T-cell (primary cell): ENCODE results near the gene BMP6. TPM values are rescaled to one million over a fixed set of nuclear protein-coding genes. Genes with fewer than 3 reads are reported as not detected.

ENCODE experiments used
- ATAC-seq, 4 experiments: fragments of 200-7000 bp in 3 of 4; fragments of 150-1000 bp in 1 of 4; cut with Tn5 transposase; replicated peaks in 1 of 4; 1 replicate in 3 of 4; 2 replicates in 1 of 4; pipeline ENCODE4 v1.10.0; 2021; ENCODE audit warnings: moderate library complexity in 3 of 4, mild to moderate bottlenecking in 2 of 4, moderate number of reproducible peaks in 1 of 4
- CTCF ChIA-PET, 2 donors: fragments of 300-600 bp; sonication (Branson Sonifier 250); formaldehyde crosslinking; loops; one replicate each; lab custom pipeline; 2022; ENCODE audit warnings: antibody characterized with exemption in 2 of 2; lab: Charles Lee
- POLR2A ChIA-PET, 2 donors: fragments of 300-600 bp; sonication (Branson Sonifier 250); formaldehyde crosslinking; loops; one replicate each; lab custom pipeline; 2022; ENCODE audit warnings: antibody characterized with exemption in 2 of 2; lab: Charles Lee
- DNase-seq, 35 experiments: peaks; one replicate each; pipeline versions ENCODE4 v3.0.0 to v3.0.0-alpha.2; 2013 to 2023
- H3K27ac ChIP-seq: one replicate; pipeline ENCODE4 v1.5.1; 2013; ENCODE audit warnings: low read length
- H3K27me3 ChIP-seq, 2 experiments: replicated peaks in 1 of 2; 1 replicate in 1 of 2; 2 replicates in 1 of 2; pipeline versions ENCODE4 v1.6.1 to v1.7.0; 2013; ENCODE audit warnings: low read length in 1 of 2, mixed read lengths in 1 of 2; ENCODE audit not compliant: control insufficient read depth in 2 of 2, insufficient read depth in 2 of 2; ENCODE audit errors: extremely low read depth in 1 of 2
- H3K36me3 ChIP-seq, 2 donors: 1 replicate in 1 of 2; 2 replicates in 1 of 2; pipeline versions ENCODE4 v1.6.1 to v1.7.0; 2013; ENCODE audit warnings: low read length in 1 of 2; ENCODE audit not compliant: control insufficient read depth in 2 of 2, insufficient read depth in 1 of 2; ENCODE audit errors: extremely low read depth in 1 of 2
- H3K4me1 ChIP-seq, 2 experiments: 1 replicate in 1 of 2; 2 replicates in 1 of 2; pipeline versions ENCODE4 v1.6.1 to v1.7.0; 2013; ENCODE audit warnings: low read length in 2 of 2, mixed read lengths in 1 of 2; ENCODE audit not compliant: insufficient read depth in 2 of 2, control insufficient read depth in 1 of 2; ENCODE audit errors: extremely low read depth in 1 of 2
- H3K4me3 ChIP-seq, 2 donors: 1 replicate in 1 of 2; 2 replicates in 1 of 2; pipeline versions ENCODE4 v1.5.1 to v1.7.0; 2013; ENCODE audit warnings: mild to moderate bottlenecking in 2 of 2, low read length in 1 of 2, moderate library complexity in 1 of 2; ENCODE audit not compliant: control insufficient read depth in 1 of 2; ENCODE audit errors: extremely low read depth in 1 of 2
- H3K9me3 ChIP-seq: 2 replicates; pipeline ENCODE4 v1.7.0; 2013
- H3K27ac Mint-ChIP-seq, 2 donors: one replicate each; pipeline ENCODE4 v1.8.0; 2020 to 2021; ENCODE audit warnings: mild to moderate bottlenecking in 2 of 2, mixed read lengths in 2 of 2
- H3K27me3 Mint-ChIP-seq, 2 donors: one replicate each; pipeline ENCODE4 v1.8.0; 2021 to 2022; ENCODE audit warnings: mixed read lengths in 2 of 2
- H3K36me3 Mint-ChIP-seq: one replicate; pipeline ENCODE4 v1.8.0; 2021; ENCODE audit warnings: mixed read lengths
- H3K4me1 Mint-ChIP-seq, 3 donors: one replicate each; pipeline ENCODE4 v1.8.0; 2020 to 2022; ENCODE audit warnings: mixed read lengths in 3 of 3, mild to moderate bottlenecking in 1 of 3
- H3K4me3 Mint-ChIP-seq, 3 donors: one replicate each; pipeline ENCODE4 v1.8.0; 2020 to 2022; ENCODE audit warnings: mild to moderate bottlenecking in 3 of 3, mixed read lengths in 3 of 3, moderate library complexity in 3 of 3
- H3K9me3 Mint-ChIP-seq, 3 donors: one replicate each; pipeline ENCODE4 v1.8.0; 2020 to 2022; ENCODE audit warnings: mixed read lengths in 3 of 3
- WGBS: methylation state at CpG from one replicate; pipeline ENCODE4 v1.1.5; 2013; ENCODE audit warnings: missing lambda C conversion rate; ENCODE audit not compliant: insufficient coverage; 5-methylcytosine and 5-hydroxymethylcytosine counted together
- total RNA-seq, 35 experiments: library from RNA in 6 of 35; stranded (reverse) in 6 of 35; fragments of 120-200 nt in 1 of 35; gene quantifications; one replicate each; pipeline versions ENCODE4 v1.2.1 to v1.2.4 and lab custom pipeline; 2013 to 2026

The BMP6 gene
- total RNA-seq, 5 donors from 2014 or later (not counting 1 experiment from before 2014, with no cell fraction given), result 0.09 to 0.23 (median 0.13) TPM; not detected in 1

- no peak overlapping the region for H3K4me3 ChIP-seq
- peaks cover 0 to 6% of the 10 kb centered on the region in 2 experiments for H3K27me3 ChIP-seq
- peaks cover 17 to 39% of the 10 kb centered on the region in 2 donors for H3K27me3 Mint-ChIP-seq
- no peak overlapping the region for H3K27ac ChIP-seq
- H3K9me3 Mint-ChIP-seq, result no peaks in the 10 kb centered on the region
- WGBS, result 65% methylated on average over 2 of the region's 7 CpGs
- no peaks in the 10 kb centered on the region for H3K4me1 Mint-ChIP-seq
- no peaks in the 10 kb centered on the region for H3K36me3 ChIP-seq
- H3K4me1 ChIP-seq, result no peaks in the 10 kb centered on the region
- ChIA-PET POLR2A (no interaction called here), CTCF (interaction anchor here in 1 of 2 donors (0.5 kb wide), 1 partner anchor 9 kb away, joined by 5 read pairs; no protein-coding TSS in a partner anchor)
- ATAC-seq (no peak), DNase-seq (no peak)
- no peaks in the 10 kb centered on the region for H3K9me3 ChIP-seq
- H3K36me3 Mint-ChIP-seq, result no peaks in the 10 kb centered on the region
- no peak overlapping the region for H3K27ac Mint-ChIP-seq
- H3K4me3 Mint-ChIP-seq, result no peak overlapping the region
Measured at GRCh38 chr6:7785243-7786035, 59.5 kb downstream of the BMP6 start.

- ChIA-PET CTCF (interaction anchor here in 1 of 2 donors (0.5 kb wide), 1 partner anchor 8 kb away, joined by 5 read pairs; no protein-coding TSS in a partner anchor), POLR2A (no interaction called here)
- Histone ChIP-seq H3K27ac (no peak overlapping the region), H3K4me1 (no peaks in the 10 kb centered on the region), H3K27me3 (peaks cover 0 to 10% of the 10 kb centered on the region in 2 experiments), H3K9me3 (no peaks in the 10 kb centered on the region), H3K36me3 (no peaks in the 10 kb centered on the region), H3K4me3 (no peak overlapping the region)
- 67% methylated on average over 1 of the region's 3 CpGs for WGBS
- H3K27me3 Mint-ChIP-seq, result peaks cover 16 to 42% of the 10 kb centered on the region in 2 donors
- no peaks in the 10 kb centered on the region for H3K36me3 Mint-ChIP-seq
- DNase-seq (no peak), ATAC-seq (no peak)
- H3K27ac Mint-ChIP-seq, result no peak overlapping the region
- no peaks in the 10 kb centered on the region for H3K9me3 Mint-ChIP-seq
- H3K4me3 Mint-ChIP-seq, result no peak overlapping the region
- no peaks in the 10 kb centered on the region for H3K4me1 Mint-ChIP-seq
Measured at GRCh38 chr6:7786214-7786661, 60.3 kb downstream of the BMP6 start.

GRCh38 chr6:7787137-7787608, 61.3 kb downstream of the BMP6 start:
- no peak overlapping the region for H3K27ac Mint-ChIP-seq
- no peak overlapping the region for H3K27ac ChIP-seq
- H3K36me3 Mint-ChIP-seq, result no peaks in the 10 kb centered on the region
- H3K4me1 ChIP-seq, result no peaks in the 10 kb centered on the region
- no peak for DNase-seq
- H3K9me3 ChIP-seq, result no peaks in the 10 kb centered on the region
- ChIA-PET POLR2A (no interaction called here), CTCF (no interaction called here)
- no peak overlapping the region for H3K4me3 ChIP-seq
- H3K27me3 ChIP-seq, result peaks cover 0 to 12% of the 10 kb centered on the region in 2 experiments
- H3K4me1 Mint-ChIP-seq, result no peaks in the 10 kb centered on the region
- no peak overlapping the region for H3K4me3 Mint-ChIP-seq
- ATAC-seq, result no peak
- WGBS, result 75% methylated on average over 1 of the region's 5 CpGs
- peaks cover 11 to 41% of the 10 kb centered on the region in 2 donors for H3K27me3 Mint-ChIP-seq
- H3K36me3 ChIP-seq, result no peaks in the 10 kb centered on the region
- H3K9me3 Mint-ChIP-seq, result peaks cover 0 to 4% (median 0%) of the 10 kb centered on the region in 3 donors

GRCh38 chr6:7787731-7788130, 61.8 kb downstream of the BMP6 start:
- no CpG with 5 or more reads among the region's 2 CpGs for WGBS
- Histone ChIP-seq H3K9me3 (no peaks in the 10 kb centered on the region), H3K36me3 (no peaks in the 10 kb centered on the region), H3K4me3 (no peak overlapping the region), H3K4me1 (no peaks in the 10 kb centered on the region), H3K27ac (no peak overlapping the region), H3K27me3 (peaks cover 0 to 12% of the 10 kb centered on the region in 2 experiments)
- peaks cover 12 to 43% of the 10 kb centered on the region in 2 donors for H3K27me3 Mint-ChIP-seq
- POLR2A ChIA-PET, result no interaction called here
- no peak for DNase-seq
- CTCF ChIA-PET, result no interaction called here
- no peak overlapping the region for H3K4me3 Mint-ChIP-seq
- no peaks in the 10 kb centered on the region for H3K4me1 Mint-ChIP-seq
- no peak overlapping the region for H3K27ac Mint-ChIP-seq
- H3K36me3 Mint-ChIP-seq, result no peaks in the 10 kb centered on the region
- no peak for ATAC-seq
- H3K9me3 Mint-ChIP-seq, result peaks cover 0 to 4% (median 0%) of the 10 kb centered on the region in 3 donors

- DNase-seq, result no peak
- WGBS, result no CpG with 5 or more reads among the region's 2 CpGs
- peaks cover 0 to 20% of the 10 kb centered on the region in 2 experiments for H3K27me3 ChIP-seq
- Mint-ChIP-seq H3K27ac (no peak overlapping the region), H3K36me3 (no peaks in the 10 kb centered on the region), H3K27me3 (peaks cover 18 to 32% of the 10 kb centered on the region in 2 donors), H3K4me3 (no peak overlapping the region), H3K9me3 (peaks cover 0 to 4% (median 0%) of the 10 kb centered on the region in 3 donors), H3K4me1 (no peaks in the 10 kb centered on the region)
- no peak for ATAC-seq
- no peaks in the 10 kb centered on the region for H3K4me1 ChIP-seq
- ChIA-PET CTCF (interaction anchor here in 1 of 2 donors (0.7 kb wide), 1 partner anchor 9 kb away, joined by 5 read pairs; no protein-coding TSS in a partner anchor), POLR2A (no interaction called here)
- no peaks in the 10 kb centered on the region for H3K9me3 ChIP-seq
- no peaks in the 10 kb centered on the region for H3K36me3 ChIP-seq
- H3K27ac ChIP-seq, result no peak overlapping the region
- no peak overlapping the region for H3K4me3 ChIP-seq
Measured at GRCh38 chr6:7794509-7794908, 68.6 kb downstream of the BMP6 start.

- Histone ChIP-seq H3K27ac (no peak overlapping the region), H3K4me1 (no peaks in the 10 kb centered on the region), H3K9me3 (no peaks in the 10 kb centered on the region), H3K4me3 (no peak overlapping the region), H3K27me3 (peaks cover 0 to 8% of the 10 kb centered on the region in 2 experiments), H3K36me3 (no peaks in the 10 kb centered on the region)
- Mint-ChIP-seq H3K4me1 (no peaks in the 10 kb centered on the region), H3K4me3 (no peak overlapping the region), H3K9me3 (no peaks in the 10 kb centered on the region), H3K36me3 (no peaks in the 10 kb centered on the region), H3K27me3 (peaks cover 11 to 17% of the 10 kb centered on the region in 2 donors), H3K27ac (no peak overlapping the region)
- ATAC-seq (no peak), DNase-seq (no peak)
- ChIA-PET CTCF (no interaction called here), POLR2A (no interaction called here)
- WGBS, result no CpG with 5 or more reads among the region's 2 CpGs
Measured at GRCh38 chr6:7797386-7797785, 71.5 kb downstream of the BMP6 start.
